Measurements from ENCODE around the gene KLHL29. TPM values are rescaled to one million over a fixed set of nuclear protein-coding genes. Genes with fewer than 3 reads are reported as not detected.
A peak's percentile ranks its signal among the peaks of the same experiment; 100 is the strongest.

The KLHL29 gene
- total RNA-seq, 2 donors from 2014 or later: 1.0 to 2.4 TPM

DNA sequence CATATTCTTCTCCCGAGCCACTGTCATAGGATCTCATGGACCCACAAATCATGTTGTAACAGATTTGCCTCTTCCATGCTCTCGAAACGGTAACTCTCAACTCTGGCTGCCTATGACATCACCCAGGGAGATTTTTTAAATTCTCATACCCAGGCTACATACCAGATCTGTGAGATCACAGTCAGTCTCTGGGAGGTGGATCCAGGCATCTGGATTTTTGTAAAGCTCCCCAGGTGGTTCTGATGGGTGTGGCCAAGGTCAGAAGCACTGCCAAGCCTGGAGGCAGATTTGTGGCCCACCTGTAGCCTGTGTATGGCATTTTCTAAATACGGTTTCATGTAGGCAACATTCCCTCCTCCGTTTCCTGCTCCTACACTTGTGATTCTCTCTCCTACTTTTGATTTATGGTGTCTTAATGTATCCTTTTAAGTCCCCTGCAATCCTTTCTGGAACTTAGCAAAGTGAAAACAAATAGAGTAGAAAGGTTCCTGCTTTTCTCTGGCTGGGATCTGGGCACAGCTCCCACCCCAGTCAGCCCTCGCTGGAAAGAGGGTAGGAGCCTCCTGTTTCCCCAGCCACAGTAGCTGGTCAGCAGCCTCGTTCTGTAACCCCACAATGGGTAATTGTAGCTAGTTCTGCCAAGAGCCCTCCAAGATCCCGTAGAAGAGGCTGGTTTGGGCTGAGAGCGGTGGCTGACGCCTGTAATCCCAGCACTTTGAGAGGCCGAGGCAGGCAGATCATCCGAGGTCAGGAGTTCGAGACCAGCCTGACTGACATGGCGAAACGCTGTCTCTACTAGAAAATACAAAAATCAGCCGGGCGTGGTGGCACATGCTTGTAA lies 96.2 kb downstream of the KLHL29 start:
- DNase-seq: peak; percentile 89
- Mint-ChIP-seq H3K27ac (peak overlapping the region; percentile 81), H3K4me1 (peaks cover 40% of the 10 kb centered on the region), H3K36me3 (ENCODE audit: low read depth) (no peaks in the 10 kb centered on the region), H3K4me3 (no peak overlapping the region), H3K9me3 (no peaks in the 10 kb centered on the region), H3K27me3 (ENCODE audit: insufficient read depth) (peaks cover 42% of the 10 kb centered on the region)
- H3K4me3 ChIP-seq (ENCODE audit: low read length): no peak overlapping the region
- no peaks in the 10 kb centered on the region for H3K36me3 ChIP-seq (ENCODE audit: control insufficient read depth, insufficient read depth, low read length)
- TF ChIP-seq, protein P1, sequence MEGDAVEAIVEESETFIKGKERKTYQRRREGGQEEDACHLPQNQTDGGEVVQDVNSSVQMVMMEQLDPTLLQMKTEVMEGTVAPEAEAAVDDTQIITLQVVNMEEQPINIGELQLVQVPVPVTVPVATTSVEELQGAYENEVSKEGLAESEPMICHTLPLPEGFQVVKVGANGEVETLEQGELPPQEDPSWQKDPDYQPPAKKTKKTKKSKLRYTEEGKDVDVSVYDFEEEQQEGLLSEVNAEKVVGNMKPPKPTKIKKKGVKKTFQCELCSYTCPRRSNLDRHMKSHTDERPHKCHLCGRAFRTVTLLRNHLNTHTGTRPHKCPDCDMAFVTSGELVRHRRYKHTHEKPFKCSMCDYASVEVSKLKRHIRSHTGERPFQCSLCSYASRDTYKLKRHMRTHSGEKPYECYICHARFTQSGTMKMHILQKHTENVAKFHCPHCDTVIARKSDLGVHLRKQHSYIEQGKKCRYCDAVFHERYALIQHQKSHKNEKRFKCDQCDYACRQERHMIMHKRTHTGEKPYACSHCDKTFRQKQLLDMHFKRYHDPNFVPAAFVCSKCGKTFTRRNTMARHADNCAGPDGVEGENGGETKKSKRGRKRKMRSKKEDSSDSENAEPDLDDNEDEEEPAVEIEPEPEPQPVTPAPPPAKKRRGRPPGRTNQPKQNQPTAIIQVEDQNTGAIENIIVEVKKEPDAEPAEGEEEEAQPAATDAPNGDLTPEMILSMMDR (conservative IDR thresholded peaks at IDR 0.05): no peak
- H3K4me1 ChIP-seq (ENCODE audit: control insufficient read depth, insufficient read depth, low read length): peaks cover 13% of the 10 kb centered on the region
- H3K27ac ChIP-seq (ENCODE audit: low read depth, low read length): peak overlapping the region; percentile 20
- no peak overlapping the region for H3K9ac ChIP-seq (ENCODE audit: extremely low read depth, low read length, poor library complexity, severe bottlenecking)
- 84 to 87% methylated on average over 16 to 17 of the region's 17 CpGs for WGBS, 2 experiments (ENCODE audit: insufficient coverage in 1 of 2, insufficient read length in 1 of 2)
- H3K9me3 ChIP-seq (ENCODE audit: control insufficient read depth, low read length): no peaks in the 10 kb centered on the region
- H3K27me3 ChIP-seq (ENCODE audit: control insufficient read depth, insufficient read depth, low read length, poor library complexity, severe bottlenecking): no peaks in the 10 kb centered on the region

DNA sequence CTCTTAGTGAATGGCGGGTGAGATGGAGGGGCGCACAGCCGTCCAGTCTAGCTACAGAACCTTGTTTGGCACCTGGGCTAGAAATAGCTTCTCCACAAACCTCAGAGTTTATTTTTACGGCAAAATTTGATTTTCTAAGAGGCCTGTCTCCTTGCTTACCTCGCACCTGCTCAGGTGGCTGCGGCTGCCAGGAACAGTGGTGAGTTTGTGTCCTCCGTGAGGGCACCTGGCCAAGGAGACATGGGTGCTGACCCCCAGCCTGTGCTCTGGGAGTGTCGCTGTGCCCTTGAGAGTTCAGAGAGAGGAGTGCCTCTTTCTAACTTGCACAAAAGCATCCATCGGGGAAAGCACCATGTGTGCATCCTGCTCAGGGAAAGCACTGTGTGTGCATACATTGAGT lies 97.2 kb downstream of the KLHL29 start:
- Mint-ChIP-seq H3K27ac (no peak overlapping the region), H3K27me3 (ENCODE audit: insufficient read depth) (peaks cover 33% of the 10 kb centered on the region), H3K4me1 (peaks cover 36% of the 10 kb centered on the region), H3K36me3 (ENCODE audit: low read depth) (no peaks in the 10 kb centered on the region), H3K9me3 (no peaks in the 10 kb centered on the region), H3K4me3 (no peak overlapping the region)
- Histone ChIP-seq H3K4me1 (ENCODE audit: control insufficient read depth, insufficient read depth, low read length) (peaks cover 13% of the 10 kb centered on the region), H3K36me3 (ENCODE audit: control insufficient read depth, insufficient read depth, low read length) (no peaks in the 10 kb centered on the region), H3K27ac (ENCODE audit: low read depth, low read length) (no peak overlapping the region), H3K27me3 (ENCODE audit: control insufficient read depth, insufficient read depth, low read length, poor library complexity, severe bottlenecking) (no peaks in the 10 kb centered on the region), H3K9ac (ENCODE audit: extremely low read depth, low read length, poor library complexity, severe bottlenecking) (no peak overlapping the region), H3K9me3 (ENCODE audit: control insufficient read depth, low read length) (no peaks in the 10 kb centered on the region), H3K4me3 (ENCODE audit: low read length) (no peak overlapping the region)
- WGBS, 2 experiments (ENCODE audit: insufficient coverage in 1 of 2, insufficient read length in 1 of 2): 90 to 96% methylated on average over 8 to 9 of the region's 9 CpGs
- TF ChIP-seq, protein P1 (conservative IDR thresholded peaks at IDR 0.05): no peak
- no peak for DNase-seq

DNA sequence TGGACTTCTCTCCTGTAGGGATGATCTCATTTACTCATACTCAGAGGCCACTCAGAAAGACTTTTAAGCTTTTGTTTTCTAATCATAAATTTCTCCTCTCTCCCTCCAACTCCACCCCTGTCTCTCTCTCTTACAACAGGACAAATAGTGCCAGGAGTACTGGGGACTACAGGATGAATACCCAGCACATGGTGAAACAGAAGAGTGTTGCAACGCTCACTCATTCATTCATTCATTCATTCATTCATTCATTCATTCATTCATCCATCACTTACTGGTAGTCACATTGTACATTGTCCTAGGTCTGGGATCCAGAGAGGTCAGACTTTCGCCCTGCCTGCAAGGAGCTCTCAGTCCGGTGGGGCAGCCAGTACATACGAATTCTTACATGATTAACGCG lies 97.6 kb downstream of the KLHL29 start:
- TF ChIP-seq, protein P1 (conservative IDR thresholded peaks at IDR 0.05): no peak
- Histone ChIP-seq H3K9me3 (ENCODE audit: control insufficient read depth, low read length) (no peaks in the 10 kb centered on the region), H3K4me1 (ENCODE audit: control insufficient read depth, insufficient read depth, low read length) (peaks cover 13% of the 10 kb centered on the region), H3K4me3 (ENCODE audit: low read length) (no peak overlapping the region), H3K27me3 (ENCODE audit: control insufficient read depth, insufficient read depth, low read length, poor library complexity, severe bottlenecking) (no peaks in the 10 kb centered on the region), H3K36me3 (ENCODE audit: control insufficient read depth, insufficient read depth, low read length) (no peaks in the 10 kb centered on the region), H3K9ac (ENCODE audit: extremely low read depth, low read length, poor library complexity, severe bottlenecking) (no peak overlapping the region), H3K27ac (ENCODE audit: low read depth, low read length) (no peak overlapping the region)
- peaks cover 36% of the 10 kb centered on the region for H3K4me1 Mint-ChIP-seq
- 81 to 94% methylated on average over 4 to 6 of the region's 6 CpGs for WGBS, 2 experiments (ENCODE audit: insufficient coverage in 1 of 2, insufficient read length in 1 of 2)
- no peaks in the 10 kb centered on the region for H3K36me3 Mint-ChIP-seq (ENCODE audit: low read depth)
- H3K27ac Mint-ChIP-seq: no peak overlapping the region
- no peaks in the 10 kb centered on the region for H3K9me3 Mint-ChIP-seq
- no peak overlapping the region for H3K4me3 Mint-ChIP-seq
- peaks cover 28% of the 10 kb centered on the region for H3K27me3 Mint-ChIP-seq (ENCODE audit: insufficient read depth)
- DNase-seq: no peak

Data from endodermal cell (in vitro differentiated cells).